Tibial nerve (tissue), 3 donors: ENCODE results near the gene CDK2.

Experiments
- CTCF ChIP-seq, 5 experiments: fragments of 200-600 bp in 3 of 5; fragments of 450-650 bp in 2 of 5; sonication (generic) in 3 of 5; IDR thresholded peaks; one replicate each; pipeline ENCODE4 v1.5.1; 2016 to 2019; ENCODE audit warnings: antibody characterized with exemption in 5 of 5, mild to moderate bottlenecking in 3 of 5, moderate library complexity in 2 of 5
- POLR2A ChIP-seq, 2 donors: fragments of 450-650 bp; IDR thresholded peaks; one replicate each; pipeline ENCODE4 v1.6.1; 2017; ENCODE audit warnings: antibody characterized with exemption in 2 of 2, mild to moderate bottlenecking in 2 of 2, moderate library complexity in 2 of 2

GRCh38 chr12:55996715-55997534 is 30.3 kb downstream of the CDK2 start, which contains the start of gene SUOX:
- TF ChIP-seq CTCF (IDR thresholded peaks at IDR 0.05): peak in 2 of 5 experiments; percentile 8 to 35
- peak; percentile 6 to 58 for TF ChIP-seq POLR2A (IDR thresholded peaks at IDR 0.05)
